HG02852 (cell line): ENCODE results near the gene LENEP.

Experiments
- ATAC-seq: cut with Tn5 transposase; IDR thresholded peaks from one replicate; pipeline ENCODE4 v1.9.1; 2021; ENCODE audit warnings: mild to moderate bottlenecking, moderate library complexity; ENCODE audit not compliant: unreplicated experiment

The LENEP gene

GRCh38 chr1:154960446-154961136 is 32.8 kb upstream of the LENEP start:
- ATAC-seq, result no peak

DNA sequence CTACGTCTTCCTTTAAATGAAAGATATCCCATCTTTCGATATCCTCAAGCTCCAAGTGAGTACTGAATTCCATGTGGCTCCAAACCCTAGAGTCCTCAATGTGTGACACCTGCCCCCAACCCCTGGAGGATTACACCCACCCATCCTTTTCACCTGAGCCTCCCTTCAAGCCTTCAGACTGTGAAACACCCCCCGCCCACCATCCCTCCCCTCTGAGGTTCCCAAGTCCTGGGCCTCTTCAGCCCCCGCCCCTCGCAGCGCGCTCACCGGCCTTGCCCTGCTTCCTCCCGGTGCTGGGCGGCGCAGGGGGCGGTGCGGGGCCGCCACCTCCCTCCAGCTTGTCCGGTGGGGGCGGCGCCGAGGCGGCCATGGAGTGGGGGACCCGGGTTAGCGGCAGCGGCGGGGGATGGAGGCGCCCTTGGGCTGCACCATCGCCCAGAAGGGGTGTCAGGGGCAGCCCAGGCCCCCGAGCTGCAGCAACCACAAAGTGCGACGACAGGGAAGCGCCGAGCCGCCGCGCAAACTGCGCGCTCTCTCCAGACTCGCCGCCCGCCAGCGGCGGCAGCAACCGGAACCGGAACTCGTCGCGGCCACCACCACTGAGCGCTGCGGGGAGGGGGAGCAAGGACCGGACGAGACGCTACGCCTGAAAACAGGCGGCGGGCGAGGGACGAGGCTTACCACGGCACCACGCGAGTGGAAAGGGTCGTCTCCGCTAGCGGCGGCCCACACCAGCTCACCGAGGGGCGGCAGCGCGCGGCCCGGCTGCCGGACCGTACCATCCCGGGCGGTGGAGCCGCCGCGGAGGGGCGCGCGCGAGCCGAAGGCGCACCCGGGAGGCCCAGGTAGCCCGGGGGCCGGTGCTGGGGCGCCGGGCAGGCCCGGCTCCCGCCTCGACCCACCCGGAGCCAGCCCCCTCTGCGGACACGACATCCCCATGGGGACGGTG is 31.9 kb upstream of the LENEP start, which contains the start of gene PYGO2:
Gene PYGO2 (minus strand): TSS at position 576 of the 949 bp plus-strand sequence. CDS start 206 bp downstream, at position 370.
- peak; percentile 71 for ATAC-seq

DNA sequence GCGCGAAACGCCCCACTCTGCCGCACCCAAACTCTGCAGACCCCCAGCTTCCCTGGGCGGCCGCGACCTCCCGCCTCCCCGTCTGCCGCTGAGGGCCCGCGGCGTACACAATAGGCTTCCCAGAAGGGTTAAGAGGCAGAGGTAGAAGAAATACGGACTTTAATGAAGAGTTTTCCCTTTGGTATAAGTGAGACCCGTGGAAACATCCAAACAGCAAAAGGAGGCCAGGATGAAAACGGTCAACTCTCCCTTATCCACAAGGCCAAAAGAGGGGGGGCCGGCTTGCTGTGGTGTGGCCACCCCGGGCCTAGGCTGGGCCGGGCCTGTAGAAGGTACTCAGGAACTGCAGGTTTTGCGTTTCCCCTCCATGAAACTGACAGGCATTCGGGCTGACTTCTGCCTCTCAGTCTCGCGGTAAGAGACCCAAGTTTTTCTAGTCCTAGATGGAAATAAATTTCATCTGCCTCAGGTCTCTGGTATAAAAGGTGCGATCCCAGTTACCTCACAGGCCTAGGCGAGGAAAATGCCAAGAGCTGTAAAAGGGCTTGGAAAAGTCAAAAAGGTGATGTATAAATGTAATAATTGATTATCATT is 31.1 kb upstream of the LENEP start:
- no peak for ATAC-seq

GRCh38 chr1:154962795-154963330 is 30.5 kb upstream of the LENEP start:
- ATAC-seq, result no peak

- no peak for ATAC-seq
Measured at GRCh38 chr1:154963643-154964042, 29.7 kb upstream of the LENEP start.

DNA sequence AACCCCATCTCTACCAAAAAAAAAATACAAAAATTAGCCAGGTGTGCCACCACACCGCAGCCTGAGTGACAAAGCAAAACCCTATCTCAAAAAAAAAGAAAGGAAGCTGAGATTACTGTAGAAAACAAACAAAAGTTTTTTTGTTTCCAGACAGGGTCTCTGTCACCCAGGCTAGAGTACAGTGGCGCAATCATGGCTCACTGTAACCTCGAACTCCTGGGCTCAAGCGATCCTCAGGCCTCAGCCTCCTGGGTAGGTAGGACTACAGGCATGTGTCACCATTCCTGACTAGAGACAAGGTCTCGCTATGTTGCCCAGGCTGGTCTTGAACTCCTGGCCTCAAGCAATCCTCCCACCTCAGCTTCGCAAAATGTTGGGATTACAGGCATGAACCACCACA is 29.0 kb upstream of the LENEP start:
- no peak for ATAC-seq

DNA sequence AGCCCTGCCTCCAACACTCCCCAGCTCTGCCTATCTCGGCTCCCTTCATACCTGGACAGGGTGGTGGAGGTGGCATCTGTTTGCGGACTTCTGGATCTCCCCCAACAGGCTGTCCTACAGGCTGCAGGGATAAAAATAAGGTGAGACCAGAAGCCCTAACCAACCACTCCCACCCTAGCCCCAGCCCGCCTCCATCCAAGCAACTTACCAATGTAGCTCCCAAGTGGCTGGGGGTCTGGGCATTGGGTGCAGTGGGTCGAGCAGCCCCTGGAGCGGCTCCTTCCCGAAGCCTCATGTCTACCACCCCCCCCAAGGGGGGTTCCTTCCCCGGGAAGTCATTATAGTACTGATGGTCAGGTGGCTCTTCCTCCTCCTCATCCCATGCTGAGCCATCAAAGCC is 27.3 kb upstream of the LENEP start:
- ATAC-seq, result no peak

DNA sequence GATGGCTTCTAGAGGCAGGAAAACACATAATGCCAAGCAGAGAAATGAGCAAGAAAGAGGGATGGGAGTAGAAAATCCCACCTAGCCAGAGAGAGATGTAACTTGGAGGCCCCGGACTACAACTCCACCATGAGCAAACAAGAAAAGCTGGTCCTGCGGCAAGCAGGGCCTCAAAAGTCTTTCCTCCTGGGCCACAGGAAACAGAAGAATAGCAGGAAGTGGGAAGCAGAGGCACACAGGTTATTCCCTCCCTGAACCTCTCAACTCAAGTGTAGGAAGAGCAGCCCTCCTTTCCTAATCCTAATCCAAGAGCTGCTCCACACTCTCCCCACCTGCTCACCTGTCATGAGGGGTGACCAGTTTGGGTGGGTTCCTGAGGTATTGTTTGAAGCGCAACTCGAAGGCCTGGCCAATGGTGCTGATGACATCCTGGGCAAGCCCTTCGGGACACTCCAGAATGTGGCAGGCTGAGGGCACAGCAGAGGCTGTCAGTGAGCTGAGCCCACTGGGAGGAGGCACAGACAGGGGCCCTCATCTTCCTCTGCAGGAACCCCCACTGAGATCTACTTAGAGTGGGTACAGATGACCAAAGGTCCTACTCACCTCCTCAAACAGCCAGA is 25.9 kb upstream of the LENEP start:
- no peak for ATAC-seq

- ATAC-seq, result no peak
Measured at GRCh38 chr1:154968731-154969130, 24.7 kb upstream of the LENEP start.

DNA sequence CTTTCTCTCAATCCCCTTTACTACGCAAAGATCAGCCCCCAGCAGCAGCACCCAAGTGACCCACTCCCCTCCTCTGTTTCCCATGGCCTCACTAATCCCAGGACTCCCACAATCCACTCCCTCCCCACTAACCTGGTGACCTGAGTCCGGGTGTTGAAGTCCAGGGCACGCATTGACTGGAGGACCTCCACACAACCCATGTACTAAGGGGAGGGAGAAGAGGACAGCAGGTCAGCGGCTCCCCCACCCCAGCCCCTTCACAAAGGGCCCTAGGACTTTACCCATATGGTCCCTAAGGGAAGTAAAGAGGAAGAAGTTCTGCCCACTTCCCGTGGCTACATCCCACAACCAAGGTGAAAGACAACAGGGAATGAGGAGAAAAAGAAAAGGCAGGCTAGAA is 24.1 kb upstream of the LENEP start:
- ATAC-seq, result no peak

- no peak for ATAC-seq
Measured at GRCh38 chr1:154969860-154970452, 23.4 kb upstream of the LENEP start.

- no peak for ATAC-seq
Measured at GRCh38 chr1:154970631-154971340, 22.6 kb upstream of the LENEP start, which contains the start of gene SHC1. Gene SHC1 (minus strand): TSS chr1:154970747. CDS start chr1:154970526, 221 bp downstream.

GRCh38 chr1:154971341-154971998 is 21.9 kb upstream of the LENEP start:
- no peak for ATAC-seq

DNA sequence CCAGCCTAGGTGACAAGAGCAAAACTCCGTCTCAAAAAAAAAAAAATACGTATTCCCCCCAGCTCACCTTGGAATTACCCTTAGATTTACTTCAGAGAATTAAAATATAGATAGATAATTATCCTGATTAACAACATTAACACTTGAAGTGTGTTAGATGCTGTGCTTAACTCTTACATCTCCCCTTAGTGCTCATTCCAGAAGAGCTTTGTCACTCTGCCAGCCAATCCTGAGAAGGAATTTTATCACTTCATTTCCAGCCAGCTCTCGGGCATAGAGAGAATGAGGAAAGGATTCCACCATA is 21.2 kb upstream of the LENEP start:
- no peak for ATAC-seq

DNA sequence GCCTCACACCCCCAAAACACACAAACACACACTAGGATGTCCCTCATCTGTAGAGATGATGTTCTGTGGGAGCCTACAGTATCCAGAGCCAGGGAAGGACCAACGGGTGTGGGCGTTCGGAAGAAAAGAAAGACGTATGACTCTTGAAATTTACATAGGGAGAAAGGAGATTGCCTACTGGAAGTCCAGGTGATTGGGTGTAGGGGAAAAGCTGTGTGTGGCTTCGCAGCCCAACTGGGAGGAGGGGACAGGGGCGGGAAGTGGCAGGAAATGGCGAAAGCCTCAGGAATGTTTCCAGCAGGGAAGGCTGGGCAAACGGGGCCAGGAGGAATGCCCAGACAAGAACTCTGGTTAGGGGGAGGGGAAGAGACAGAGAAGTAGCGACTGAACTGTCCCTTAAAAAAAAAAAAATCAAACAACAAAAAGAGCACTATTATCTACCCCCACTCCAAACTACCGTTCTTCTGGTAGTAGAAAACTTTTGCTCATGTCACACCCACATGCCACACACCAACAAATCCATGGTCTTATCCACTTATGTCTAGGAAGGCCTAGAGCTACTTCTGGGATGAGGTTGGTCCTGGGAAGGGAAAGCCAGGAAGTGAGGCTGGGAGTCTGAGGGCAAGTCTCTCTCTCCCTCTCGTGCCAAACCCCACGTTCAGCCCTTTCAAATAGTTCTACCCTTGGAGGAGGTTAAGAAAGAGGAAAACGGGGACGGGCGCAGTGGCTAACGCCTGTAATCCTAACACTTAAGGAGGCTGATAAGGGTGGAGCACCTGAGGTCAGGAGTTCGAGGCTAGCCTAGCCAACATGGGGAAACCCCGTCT is 20.7 kb upstream of the LENEP start:
- no peak for ATAC-seq

DNA sequence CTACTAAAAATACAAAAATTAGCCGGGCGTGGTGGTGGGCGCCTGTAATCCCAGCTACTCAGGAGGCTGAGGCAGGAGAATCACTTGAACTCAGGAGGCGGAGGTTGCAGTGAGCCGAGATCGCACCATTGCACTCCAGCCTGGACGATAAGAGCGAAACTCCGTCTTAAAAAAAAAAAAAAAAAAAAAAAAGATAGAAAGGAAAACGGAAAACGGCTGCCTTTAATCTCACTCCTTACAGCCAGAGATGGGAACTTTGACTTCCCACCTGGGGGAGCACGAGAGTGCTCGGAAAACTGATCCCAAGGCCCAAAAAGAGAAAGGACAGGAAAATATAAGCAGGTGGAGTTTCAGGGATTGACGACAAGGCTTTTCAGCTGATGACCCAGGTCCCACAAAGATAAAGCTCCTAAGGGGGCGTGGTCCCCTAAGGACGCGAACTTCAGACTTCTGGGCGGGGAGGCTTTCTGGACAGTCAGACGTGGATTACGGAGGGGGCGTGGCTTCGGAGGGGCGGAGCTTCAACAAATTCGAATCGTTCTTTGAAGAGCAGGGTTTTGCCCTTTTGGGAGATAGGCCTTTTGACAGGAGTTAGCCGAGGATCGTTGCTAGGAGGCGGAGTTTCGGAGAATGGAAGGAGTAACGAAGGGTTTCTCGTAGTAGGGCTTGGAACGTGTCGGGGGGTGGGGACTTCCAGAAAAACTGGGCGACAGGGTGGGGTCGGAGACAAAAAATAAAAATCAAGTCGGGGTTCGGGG is 19.9 kb upstream of the LENEP start:
- no peak for ATAC-seq

DNA sequence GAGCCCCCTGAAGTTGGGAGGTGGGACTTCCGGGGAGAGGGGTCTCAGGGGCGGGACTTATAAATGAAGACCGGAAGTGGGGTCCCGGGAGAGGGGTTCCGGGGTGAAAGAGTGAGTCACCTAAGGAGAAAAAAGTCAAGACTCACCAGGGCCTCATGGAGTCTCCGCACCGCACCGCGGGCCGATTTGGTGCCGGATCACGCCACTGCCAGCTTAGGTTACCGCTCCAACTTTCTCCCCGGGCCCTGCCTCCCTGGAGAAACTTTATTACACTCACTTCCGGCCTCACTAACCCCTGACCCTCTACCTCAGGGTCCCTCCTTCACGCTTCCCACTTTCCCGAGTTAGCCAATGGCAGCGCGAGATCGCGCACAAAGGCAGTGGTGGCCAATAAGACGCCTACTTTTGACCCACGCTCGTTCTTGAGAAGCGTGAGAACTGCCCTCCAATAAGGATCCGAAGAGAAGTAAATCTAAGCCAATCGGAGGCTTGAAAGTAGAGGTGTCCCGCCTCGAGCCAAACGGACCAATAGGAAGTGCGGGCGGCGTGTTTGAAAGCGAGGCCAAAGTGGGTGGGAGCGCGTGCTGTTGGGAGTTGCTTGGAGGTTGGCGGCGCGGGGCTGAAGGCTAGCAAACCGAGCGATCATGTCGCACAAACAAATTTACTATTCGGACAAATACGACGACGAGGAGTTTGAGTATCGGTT is 19.1 kb upstream of the LENEP start, which contains the start of gene CKS1B:
Gene CKS1B (plus strand): TSS at position 580 of the 706 bp plus-strand sequence. CDS start 65 bp downstream, at position 645.
- peak; percentile 75 for ATAC-seq
